ENCODE results near the gene PRRT2. TPM values are rescaled to one million over a fixed set of nuclear protein-coding genes. Genes with fewer than 3 reads are reported as not detected.
"Not testable (repeated sequence)": the region's sequence is repeated elsewhere in the genome, so short reads cannot be mapped to it uniquely, and the experiment has no call there.

The PRRT2 gene
- polyA plus RNA-seq, 1 donor: 13.3 TPM

DNA sequence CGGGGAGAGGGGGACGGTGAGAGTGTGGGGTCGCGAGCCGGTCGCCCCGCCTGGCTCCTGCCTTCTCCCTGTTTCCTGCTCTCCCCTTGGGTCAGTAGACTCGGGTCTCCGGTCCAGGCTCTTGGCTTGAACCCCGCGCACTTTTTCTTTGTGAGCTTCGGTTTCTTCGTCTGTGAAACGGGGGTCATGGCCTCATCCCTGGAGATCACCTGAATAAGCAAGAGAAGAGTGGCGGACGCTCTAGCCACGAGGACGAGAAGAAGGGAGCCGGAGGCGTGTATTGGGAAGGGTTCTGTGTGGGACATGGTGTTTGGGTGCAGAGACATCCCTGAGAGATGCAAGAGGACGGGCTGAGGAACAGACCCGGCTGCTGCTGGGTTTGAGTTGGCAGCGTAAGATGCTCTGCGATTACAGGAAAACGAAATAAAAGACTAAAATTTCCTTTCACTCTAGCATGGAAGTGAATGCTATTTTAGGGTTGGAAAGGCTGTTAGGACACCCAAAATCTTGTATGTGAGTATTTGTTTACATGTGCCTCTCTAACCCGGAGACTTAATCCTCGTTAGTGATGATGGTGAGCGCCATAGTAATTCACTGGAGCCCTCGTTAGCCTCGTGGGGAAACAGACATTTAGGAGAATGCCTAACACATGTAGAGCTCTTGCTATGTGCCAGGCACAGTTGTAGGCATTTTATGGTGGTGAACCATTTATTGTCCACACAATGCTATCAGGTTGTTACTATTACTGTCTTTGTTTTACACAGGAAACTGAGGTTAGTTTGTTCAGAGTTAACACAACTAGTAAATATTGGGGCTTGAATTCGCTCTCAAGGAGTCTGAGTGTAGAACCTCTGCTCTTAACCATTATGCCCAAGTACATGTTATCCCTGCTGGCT, 20.8 kb upstream of the PRRT2 start:
- peak; percentile 13 for DNase-seq

DNA sequence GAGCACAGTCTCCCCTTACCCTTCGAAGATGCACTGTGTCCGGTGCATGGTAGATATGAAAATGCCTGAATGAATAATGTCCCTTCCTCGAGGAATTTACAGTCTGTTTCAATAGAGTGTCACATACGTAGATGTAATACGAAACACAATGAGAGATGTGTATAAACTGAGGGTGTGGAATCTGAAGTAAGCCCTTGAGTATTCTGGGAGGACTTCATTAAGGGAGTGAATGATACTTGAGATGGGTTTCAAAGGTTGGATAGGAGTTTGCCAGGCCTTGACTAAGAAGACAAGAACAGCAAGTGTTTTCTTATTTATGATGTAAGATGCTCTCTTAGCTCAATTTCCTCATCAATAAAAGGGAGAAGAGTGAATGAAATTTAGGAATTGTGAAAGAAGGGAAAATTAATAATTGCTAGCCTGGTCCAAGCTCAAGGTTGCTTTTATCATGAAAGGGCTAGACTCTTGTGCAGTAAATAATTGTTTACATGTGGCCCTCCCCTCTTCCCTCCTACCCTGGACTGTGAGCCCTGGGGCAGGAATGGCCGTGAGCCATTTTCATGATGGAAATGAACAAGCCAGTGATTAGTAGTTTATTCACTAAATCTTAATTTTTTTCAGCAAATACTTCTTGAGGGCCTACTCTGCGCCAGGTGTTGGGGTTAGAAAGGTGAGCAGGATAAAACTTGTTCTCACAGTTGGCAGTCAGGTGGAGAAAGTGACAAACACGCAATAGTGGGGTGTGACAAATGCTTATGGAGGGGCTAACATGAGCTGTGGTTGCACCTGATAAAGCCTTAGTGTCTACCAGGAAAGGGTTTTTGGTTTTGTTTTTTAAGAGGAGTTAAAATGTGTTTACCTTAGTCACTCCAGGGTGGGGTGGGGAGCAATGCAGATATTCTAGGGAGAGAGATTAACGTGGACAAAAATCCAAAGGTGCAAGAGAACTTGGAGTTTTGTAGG, 19.9 kb upstream of the PRRT2 start:
- DNase-seq: no peak

DNA sequence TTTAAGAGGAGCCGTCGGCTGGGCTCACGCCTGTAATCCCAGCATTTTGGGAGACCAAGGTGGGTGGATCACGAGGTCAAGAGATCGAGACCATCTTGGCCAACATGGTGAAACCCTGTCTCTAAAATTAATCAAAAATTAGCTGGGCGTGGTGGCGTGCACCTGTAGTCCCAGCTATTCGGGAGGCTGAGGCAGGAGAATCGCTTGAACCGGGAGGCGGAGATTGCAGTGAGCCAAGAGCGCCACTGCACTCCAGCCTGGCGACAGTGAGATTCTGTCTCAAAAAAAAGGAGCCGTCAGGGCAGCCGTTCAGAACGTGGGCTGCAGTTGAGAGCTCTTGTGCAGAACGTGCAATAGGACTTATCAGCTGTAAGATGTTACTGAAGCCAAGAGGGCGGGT, 18.8 kb upstream of the PRRT2 start:
- not testable (repeated sequence) for DNase-seq

DNA sequence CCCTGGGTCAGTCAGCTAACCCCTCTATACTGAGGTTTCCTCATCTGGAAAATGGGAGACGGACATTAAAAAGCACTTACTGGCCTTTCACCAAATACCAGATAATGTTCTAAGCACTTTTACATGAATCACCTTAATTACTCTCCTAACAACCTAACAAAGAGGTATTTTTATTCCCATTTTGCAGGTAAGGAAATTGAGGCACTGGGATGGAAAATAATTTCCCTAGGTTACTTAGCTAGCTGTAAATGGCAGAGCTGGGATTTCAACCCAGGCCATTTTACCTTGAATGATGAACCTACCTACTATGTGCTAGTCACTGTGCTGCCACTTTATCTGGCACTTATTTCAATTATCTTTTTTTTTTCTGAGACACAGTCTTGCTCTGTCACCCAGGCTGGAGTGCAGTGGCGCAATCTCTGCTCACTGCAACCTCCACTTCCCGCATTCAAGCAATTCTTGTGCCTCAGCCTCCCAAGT, 17.7 kb upstream of the PRRT2 start:
- DNase-seq: no peak

DNA sequence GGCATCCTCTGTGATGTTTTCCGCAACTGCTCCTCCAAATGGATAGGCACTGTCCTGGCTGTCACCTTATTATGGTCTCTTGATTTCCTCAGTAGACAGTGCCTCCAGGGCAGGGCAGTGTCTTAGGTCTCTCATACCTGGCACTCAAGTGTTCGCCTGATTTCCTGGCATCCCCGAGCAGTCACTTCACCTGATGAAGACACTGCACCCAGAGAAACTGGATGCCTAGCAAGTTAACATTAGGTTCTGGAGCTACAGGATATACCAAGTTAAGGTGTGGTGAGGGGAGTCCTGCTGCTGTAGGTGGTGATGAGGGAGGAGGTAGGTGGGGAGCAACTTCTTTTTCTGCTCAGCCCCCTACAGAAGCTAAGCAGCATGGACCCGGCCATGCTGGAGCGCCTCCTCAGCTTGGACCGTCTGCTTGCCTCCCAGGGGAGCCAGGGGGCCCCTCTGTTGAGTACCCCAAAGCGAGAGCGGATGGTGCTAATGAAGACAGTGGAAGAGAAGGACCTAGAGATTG, 9.5 kb upstream of the PRRT2 start:
- DNase-seq: no peak

DNA sequence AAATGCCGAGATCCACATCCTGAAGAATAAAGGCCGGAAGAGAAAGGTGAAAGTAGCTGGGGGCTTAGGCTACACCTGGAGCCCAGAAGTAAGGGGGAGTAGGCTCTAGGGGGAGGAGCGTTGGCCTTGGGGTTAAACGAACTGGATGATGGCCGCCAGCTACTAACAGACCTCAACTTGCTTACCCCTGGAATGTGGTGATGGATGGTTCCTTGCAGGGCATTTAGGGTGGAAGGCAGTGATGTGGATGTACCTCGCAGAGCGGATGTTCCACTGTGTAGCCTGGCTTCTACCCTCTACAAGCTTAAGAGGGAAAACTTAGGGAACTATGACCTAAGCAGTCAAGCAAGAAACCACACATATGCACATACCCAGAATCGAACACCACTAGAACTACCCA, 8.0 kb upstream of the PRRT2 start:
- no peak for DNase-seq

DNA sequence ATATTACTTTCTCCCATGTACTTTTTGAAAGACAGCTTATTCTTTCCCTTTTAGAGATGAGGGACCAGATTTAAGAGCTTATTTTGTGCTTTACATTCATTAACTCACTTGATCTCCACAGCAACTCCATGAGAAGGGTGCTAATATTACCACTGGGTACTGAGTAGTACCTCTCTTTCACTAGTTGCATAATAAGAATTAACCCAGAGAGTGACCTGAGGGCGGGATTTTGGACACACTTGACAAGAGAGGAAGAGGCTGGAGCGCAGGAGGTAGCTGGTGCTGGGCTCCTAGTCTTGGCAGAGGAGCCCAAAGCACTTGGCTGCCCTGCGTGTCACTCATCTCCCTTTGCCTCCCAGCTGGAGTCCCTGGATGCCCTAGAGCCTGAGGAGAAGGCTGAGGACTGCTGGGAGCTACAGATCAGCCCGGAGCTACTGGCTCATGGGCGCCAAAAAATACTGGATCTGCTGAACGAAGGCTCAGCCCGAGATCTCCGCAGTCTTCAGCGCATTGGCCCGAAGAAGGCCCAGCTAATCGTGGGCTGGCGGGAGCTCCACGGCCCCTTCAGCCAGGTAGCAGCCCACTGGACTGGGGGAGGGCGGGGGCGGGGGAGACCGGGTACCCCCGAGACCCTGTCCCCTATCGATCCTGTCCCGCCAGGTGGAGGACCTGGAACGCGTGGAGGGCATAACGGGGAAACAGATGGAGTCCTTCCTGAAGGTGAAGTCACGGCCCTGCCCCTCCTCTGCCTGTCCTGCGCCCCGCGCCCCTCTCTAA, 7.3 kb upstream of the PRRT2 start:
- no peak for DNase-seq

DNA sequence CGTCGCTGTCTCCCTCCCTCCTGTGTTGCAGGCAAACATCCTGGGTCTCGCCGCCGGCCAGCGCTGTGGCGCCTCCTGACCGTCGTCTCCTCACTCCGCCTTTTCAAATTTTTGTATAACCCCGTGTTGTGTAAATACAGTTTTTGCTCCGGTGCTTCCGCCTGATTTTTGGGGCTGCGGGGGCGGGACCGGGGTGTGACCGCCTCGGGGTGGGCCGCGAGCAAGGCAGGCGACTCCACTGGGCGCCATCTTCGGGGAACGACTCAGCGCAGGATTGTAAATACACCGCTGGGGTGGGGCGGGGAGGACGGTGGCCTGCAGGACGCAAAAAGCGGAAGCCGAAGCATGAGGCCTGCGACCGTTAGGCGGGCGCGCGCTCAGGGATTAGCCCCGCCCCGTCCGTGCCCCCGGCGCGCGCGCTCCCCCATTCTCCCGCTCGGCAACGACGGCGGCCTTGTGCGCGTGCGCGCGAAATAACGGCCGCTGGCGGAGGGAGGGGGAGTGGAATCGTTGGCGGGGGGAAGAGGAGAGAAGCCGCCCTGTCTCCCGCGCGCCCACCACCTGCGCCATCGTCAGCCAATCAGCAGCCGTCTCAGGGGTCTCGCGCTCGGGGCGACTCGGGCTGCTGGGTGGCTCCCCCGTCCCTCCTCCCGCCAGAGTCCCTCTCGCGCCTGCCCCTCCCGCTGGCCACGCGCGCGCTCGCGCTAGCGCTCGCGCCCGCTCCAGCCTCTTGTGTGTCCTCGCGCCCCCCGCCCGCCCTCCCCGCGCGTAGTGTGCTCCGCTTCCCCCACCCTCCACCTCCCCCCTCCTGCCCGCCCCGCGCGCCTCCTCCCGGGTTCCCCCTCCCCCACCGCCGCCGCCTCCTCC, 6.5 kb upstream of the PRRT2 start:
- DNase-seq: peak; percentile 96

DNA sequence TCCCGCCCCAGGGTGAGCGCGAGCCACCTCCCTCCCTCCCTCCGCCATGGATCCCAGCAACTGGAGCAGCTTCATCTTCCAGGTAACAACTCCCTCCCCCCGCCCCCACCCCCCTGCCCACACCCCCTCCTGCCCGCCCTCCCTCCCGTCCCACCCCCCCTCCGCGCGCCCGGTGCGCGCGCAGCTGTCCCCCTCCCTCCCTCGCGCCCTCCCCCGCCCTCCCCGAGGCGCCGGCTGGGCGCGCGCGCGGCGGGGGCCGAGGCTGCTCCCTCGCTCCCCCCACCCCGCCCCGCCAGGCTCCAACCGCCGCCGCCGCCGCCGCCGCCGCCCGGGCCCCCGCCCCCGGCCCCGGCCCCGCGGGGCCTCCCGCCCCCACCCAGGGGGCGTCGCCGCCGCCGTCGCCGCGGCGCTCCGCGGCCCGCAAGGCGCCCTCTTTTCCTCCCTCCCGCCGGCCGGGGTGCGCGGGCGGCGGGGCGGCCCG, 5.9 kb upstream of the PRRT2 start, which contains the start of gene MAZ:
TSS of gene MAZ (plus strand) at position 431 of the 481 bp plus-strand sequence. CDS start 173 bp downstream, outside the sequence.
- peak; percentile 87 for DNase-seq

DNA sequence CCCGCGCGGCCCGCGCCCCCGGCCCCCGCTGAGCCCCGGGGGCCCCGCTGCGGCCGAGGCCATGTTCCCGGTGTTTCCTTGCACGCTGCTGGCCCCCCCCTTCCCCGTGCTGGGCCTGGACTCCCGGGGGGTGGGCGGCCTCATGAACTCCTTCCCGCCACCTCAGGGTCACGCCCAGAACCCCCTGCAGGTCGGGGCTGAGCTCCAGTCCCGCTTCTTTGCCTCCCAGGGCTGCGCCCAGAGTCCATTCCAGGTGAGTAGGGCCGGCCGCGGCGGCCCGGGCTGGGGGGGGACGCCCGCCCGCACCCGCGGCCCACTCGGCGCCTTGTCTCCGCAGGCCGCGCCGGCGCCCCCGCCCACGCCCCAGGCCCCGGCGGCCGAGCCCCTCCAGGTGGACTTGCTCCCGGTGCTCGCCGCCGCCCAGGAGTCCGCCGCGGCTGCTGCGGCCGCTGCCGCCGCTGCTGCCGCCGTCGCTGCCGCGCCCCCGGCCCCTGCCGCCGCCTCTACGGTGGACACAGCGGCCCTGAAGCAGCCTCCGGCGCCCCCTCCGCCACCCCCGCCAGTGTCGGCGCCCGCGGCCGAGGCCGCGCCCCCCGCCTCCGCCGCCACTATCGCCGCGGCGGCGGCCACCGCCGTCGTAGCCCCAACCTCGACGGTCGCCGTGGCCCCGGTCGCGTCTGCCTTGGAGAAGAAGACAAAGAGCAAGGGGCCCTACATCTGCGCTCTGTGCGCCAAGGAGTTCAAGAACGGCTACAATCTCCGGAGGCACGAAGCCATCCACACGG, 5.2 kb upstream of the PRRT2 start:
- peak; percentile 67 for DNase-seq

DNA sequence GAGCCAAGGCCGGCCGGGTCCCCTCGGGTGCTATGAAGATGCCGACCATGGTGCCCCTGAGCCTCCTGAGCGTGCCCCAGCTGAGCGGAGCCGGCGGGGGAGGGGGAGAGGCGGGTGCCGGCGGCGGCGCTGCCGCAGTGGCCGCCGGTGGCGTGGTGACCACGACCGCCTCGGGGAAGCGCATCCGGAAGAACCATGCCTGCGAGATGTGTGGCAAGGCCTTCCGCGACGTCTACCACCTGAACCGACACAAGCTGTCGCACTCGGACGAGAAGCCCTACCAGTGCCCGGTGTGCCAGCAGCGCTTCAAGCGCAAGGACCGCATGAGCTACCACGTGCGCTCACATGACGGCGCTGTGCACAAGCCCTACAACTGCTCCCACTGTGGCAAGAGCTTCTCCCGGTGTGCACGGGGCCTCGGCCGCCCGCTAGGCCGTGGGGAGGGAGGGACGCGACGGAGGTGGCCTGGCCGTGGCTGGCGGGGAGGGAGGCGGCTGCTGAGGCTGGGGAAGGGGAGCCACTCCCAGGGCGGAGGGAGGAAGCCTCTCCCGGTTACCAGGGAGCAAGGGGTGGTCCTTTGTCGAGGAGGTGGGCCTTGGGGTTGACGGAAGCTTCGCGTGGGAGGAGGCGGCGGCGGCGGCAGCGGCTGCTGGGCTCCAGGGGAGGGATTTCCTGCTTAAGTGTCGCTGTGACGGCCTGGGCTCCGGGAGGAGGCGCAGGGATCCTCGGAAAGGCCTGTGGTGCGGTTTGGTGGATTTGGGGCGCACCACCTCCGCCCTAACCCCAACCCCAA, 4.4 kb upstream of the PRRT2 start:
- peak; percentile 87 for DNase-seq

DNA sequence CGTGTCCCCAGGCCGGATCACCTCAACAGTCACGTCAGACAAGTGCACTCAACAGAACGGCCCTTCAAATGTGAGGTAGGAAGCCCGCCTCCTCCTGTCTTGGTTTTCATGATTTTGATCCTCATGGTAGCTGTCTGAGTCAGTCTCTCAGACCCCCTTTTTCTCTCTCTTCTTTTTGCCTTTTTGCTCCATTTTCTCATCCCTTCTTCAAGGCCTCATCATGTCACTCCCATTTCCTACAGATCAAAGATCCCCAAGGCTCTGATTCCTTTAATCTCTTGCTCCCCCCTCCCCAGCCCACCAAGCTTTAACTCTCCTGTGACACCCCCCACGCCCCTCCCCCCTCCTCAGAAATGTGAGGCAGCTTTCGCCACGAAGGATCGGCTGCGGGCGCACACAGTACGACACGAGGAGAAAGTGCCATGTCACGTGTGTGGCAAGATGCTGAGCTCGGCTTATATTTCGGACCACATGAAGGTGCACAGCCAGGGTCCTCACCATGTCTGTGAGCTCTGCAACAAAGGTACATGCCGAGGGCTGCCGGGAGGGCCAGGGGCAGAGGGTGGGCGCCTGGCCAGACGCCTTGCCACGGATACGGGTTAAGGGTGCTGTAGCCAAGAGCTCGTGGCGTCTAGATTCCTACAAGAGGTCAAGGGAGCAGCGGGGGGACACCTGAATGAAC, 3.6 kb upstream of the PRRT2 start:
- DNase-seq: no peak

DNA sequence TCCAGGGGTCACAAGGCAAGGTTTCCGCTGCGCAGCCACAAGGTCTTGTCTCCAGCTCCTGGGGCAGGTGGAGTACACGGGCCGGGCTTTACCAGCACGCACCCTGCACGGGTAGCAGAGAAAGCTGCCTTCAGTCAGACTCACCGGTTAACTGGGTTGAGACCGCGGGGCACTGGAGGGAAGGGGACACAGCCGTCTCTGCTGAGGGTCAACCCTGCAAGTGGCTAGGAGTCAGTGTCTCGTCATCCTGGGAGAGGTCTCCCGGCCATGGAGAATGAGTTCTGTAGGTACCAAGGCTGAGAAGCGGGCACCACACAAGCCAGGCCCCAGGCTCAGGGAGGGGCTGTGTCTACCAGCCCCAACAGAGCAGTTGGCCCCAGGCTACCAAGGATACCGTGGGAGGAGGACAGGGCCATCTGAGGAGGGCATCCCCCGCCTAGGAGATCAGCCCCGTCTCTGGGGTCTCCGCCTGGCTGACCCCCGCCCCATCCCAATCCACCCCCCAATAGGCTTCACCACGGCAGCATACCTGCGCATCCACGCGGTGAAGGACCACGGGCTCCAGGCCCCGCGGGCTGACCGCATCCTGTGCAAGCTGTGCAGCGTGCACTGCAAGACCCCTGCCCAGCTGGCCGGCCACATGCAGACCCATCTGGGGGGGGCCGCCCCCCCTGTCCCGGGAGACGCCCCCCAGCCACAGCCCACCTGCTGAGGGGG, 2.8 kb upstream of the PRRT2 start:
- no peak for DNase-seq

DNA sequence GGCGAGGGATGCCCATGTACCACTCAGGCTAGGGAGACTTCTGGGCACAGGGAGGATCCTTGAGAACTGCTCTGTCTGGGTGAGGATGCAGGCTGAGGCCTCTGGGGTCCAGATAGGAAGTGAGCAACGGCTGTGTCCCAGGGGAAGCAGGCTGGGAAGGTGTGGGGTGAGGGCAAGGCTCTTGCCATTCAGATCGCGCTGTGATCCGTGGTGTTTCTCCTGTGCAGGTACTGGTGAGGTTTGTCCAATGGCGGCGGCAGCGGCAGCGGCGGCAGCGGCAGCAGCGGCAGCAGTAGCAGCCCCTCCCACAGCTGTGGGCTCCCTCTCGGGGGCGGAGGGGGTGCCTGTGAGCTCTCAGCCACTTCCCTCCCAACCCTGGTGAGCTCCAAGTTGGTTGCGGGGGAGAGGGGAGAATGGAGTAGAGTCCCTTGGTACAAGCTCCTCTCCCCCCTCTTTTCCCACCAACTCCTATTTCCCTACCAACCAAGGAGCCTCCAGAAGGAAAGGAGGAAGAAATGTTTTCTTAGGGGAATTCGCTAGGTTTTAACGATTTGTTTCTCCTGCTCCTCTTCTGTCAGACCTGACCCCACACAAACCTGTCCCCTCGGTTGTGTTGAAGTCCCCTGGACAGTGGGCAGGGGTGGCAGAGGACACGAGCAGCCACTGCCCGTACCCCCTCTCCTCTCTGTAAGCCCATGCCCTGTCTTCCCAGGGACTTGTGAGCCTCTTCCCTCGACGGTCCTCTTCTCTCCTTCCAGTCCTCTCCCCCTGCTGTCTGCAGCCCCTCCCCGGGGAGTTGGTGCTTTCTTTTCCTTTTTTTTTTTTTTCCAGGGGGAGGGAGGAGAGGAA, 1.9 kb upstream of the PRRT2 start:
- no peak for DNase-seq

DNA sequence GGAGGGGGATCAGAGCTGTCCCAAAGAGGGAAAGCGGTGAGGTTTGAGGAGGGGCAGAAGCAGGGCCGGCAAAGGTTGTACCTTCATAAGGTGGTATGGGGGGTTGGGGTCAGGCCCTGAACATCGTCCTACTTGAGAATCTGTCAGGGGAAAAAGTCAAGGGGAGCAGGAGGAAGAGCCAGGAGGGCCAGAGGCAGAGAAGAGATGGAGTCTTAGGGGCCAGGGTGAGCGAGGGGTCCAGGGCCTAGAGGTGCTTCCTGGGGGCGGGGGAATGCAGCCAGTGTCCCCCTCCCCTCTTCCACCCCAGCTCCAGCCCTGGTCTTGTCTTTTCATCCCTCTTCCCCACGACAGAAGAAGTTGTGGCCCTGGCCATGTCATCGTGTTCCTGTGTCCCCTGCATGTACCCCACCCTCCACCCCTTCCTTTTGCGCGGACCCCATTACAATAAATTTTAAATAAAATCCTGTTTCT, 1.3 kb upstream of the PRRT2 start:
- DNase-seq: no peak

DNA sequence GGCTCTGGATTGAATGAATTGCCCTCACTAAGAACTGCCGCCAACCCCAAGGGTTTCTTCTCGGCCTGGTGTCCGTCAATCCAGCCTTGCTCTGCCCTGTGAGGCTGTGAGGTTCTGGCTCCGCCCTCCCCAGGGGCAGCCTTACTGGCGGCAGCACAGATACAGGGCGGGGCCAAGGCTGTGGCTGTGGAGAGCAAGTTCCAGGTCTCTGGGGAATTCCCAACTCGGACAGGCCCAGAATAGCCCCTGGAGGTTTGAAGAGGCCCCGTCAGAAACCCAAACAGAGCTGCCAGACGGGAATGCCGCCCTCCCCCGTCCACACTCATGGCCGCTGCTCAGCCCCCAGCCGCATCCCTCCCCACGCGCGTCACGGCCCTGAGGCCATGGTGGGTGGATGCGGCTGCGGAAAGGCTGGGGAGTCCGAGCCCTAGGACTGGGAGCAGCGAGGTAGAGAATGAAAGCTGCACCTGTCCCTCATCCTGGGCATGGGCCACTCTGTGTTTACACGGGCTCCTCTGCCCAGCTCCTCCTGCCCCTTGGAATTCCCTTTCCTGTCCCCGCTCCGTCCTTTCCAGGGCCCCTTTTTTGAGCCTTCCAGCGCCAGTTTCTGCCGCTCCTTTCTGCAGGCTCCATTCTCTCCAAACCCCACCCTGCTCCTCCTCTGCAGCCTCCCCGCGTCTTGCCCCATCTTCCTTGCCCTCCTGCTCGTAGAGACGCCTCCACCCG, 660 bp upstream of the PRRT2 start:
- peak; percentile 84 for DNase-seq
